Panc1 (cell line): ENCODE results near the gene NDUFB2. TPM values are rescaled to one million over a fixed set of nuclear protein-coding genes. Genes with fewer than 3 reads are reported as not detected.

Experiments
- ATAC-seq: fragments of 200-7000 bp; cut with Tn5 transposase; 2 replicates; pipeline ENCODE4 v1.9.1; 2020; ENCODE audit warnings: mild to moderate bottlenecking, moderate library complexity
- BruUV-seq: library from RNA; stranded (reverse); fragments of 400-500 nt; replicated peaks from 2 replicates; lab custom pipeline; 2021; lab: Mats Ljungman, UMichigan
- CTCF ChIA-PET: fragments of 300-600 bp; sonication (Branson Sonifier 250); formaldehyde crosslinking; loops from one replicate; lab custom pipeline; 2022; ENCODE audit warnings: antibody characterized with exemption; lab: Charles Lee
- POLR2A ChIA-PET: fragments of 300-600 bp; sonication (Branson Sonifier 250); formaldehyde crosslinking; loops from one replicate; lab custom pipeline; 2022; ENCODE audit warnings: antibody characterized with exemption; lab: Charles Lee
- DNase-seq: peaks from one replicate; pipeline ENCODE4 v3.0.0-alpha.2; 2010; ENCODE audit warnings: low read depth, low spot score
- H3K27ac ChIP-seq: 2 replicates; pipeline ENCODE4 v1.5.1; 2011; ENCODE audit warnings: mild to moderate bottlenecking, low read length, inconsistent platforms
- H3K27me3 ChIP-seq: fragments of 200-500 bp; sonication (Bioruptor generic); 2 replicates; pipeline ENCODE4 v1.6.0; 2014; ENCODE audit warnings: low read length, inconsistent platforms; ENCODE audit not compliant: control insufficient read depth, insufficient read depth
- H3K36me3 ChIP-seq: fragments of 200-500 bp; sonication (Bioruptor generic); 2 replicates; pipeline ENCODE4 v1.5.1; 2014; ENCODE audit warnings: inconsistent platforms, mild to moderate bottlenecking, low read length, moderate library complexity; ENCODE audit not compliant: control insufficient read depth, insufficient read depth
- H3K4me1 ChIP-seq: 2 replicates; pipeline ENCODE4 v1.5.1; 2011; ENCODE audit warnings: inconsistent platforms, mild to moderate bottlenecking, low read length, moderate library complexity; ENCODE audit not compliant: control insufficient read depth, insufficient read depth
- H3K4me3 ChIP-seq, 2 experiments: 2 replicates each; pipeline ENCODE4 v1.5.1; 2011 to 2012; ENCODE audit warnings: low read depth in 2 of 2, low read length in 2 of 2, mild to moderate bottlenecking in 2 of 2, inconsistent platforms in 1 of 2, moderate library complexity in 1 of 2
- H3K9me3 ChIP-seq: fragments of 200-500 bp; sonication (Bioruptor generic); 2 replicates; pipeline ENCODE4 v1.5.1; 2014; ENCODE audit warnings: low read depth, mild to moderate bottlenecking, inconsistent platforms, low read length, moderate library complexity; ENCODE audit not compliant: control insufficient read depth, insufficient read depth
- POLR2AphosphoS5 ChIP-seq: IDR thresholded peaks from 2 replicates; pipeline ENCODE4 v1.6.1; 2012; ENCODE audit warnings: mild to moderate bottlenecking, low read depth, low read length, moderate library complexity
- SIN3A ChIP-seq: IDR thresholded peaks from 2 replicates; pipeline ENCODE4 v1.6.1; 2012; ENCODE audit warnings: low read depth, mild to moderate bottlenecking, low read length, moderate library complexity, borderline replicate concordance; ENCODE audit not compliant: insufficient read depth
- TCF7L2 ChIP-seq: IDR thresholded peaks from 2 replicates; pipeline ENCODE4 v1.6.1; 2011; ENCODE audit warnings: mild to moderate bottlenecking, low read depth, low read length, inconsistent platforms
- in situ Hi-C: cut with HindIII; loops from 2 replicates; pipeline ENCODE4 v1.10.0; 2016; ENCODE audit warnings: low sequenced_read_pairs, low pct_unique_long_range_greater_than_20kb
- intact Hi-C: fragments of 100-400 bp; cut with micrococcal nuclease; formaldehyde crosslinking; loops from one replicate; pipeline ENCODE4 v1.10.0; 2022; ENCODE audit not compliant: unreplicated experiment
- total RNA-seq: library from RNA; stranded (reverse); gene quantifications from one replicate; pipeline ENCODE4 v1.2.1, GENCODE V29; 2021; ENCODE audit not compliant: unreplicated experiment
- TF ChIP-seq, protein P1 (sequence below): fragments of 450-650 bp; IDR thresholded peaks from 2 replicates; pipeline ENCODE4 v1.5.1; 2017; ENCODE audit warnings: mild to moderate bottlenecking
- TF ChIP-seq, protein P2 (sequence below), 2 experiments: IDR thresholded peaks; 2 replicates each; pipeline ENCODE4 v1.6.1; 2011 to 2012; ENCODE audit warnings: low read depth in 2 of 2, control low read depth in 1 of 2, low read length in 1 of 2, mild to moderate bottlenecking in 1 of 2, moderate library complexity in 1 of 2; ENCODE audit not compliant: insufficient read depth in 1 of 2

The NDUFB2 gene
- total RNA-seq, 1 experiment from 2014 or later: 246 TPM

DNA sequence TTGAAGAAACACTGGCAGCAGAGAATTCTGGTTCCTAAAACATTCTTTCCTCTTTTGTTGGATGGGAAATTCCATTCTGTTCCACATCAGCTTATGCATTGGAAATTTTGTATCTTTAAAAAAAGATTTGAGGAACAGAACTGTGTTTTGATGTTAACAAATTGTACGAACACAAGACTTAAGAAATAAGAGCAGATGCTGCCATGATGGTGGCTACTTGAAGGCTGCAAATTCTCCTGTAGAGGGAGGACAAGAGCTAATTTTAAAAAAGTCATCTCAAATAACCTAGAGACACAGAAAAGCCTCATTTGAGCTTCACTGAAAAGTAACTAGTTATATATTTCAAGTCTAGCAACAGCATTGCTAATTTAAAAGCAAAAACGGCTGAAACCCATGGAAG is 29.8 kb downstream of the NDUFB2 start:
- no peak; the same call in 1 of the 2 replicates for ATAC-seq
- BruUV-seq: no TSS peak
- in situ Hi-C loops: no loop called here
- Histone ChIP-seq H3K36me3 (peaks cover 2% of the 10 kb centered on the region), H3K4me1 (no peaks in the 10 kb centered on the region), H3K27me3 (no peaks in the 10 kb centered on the region), H3K4me3 (no peak overlapping the region), H3K9me3 (no peaks in the 10 kb centered on the region), H3K27ac (no peak overlapping the region)
- POLR2A ChIA-PET: interaction anchor here (0.6 to 0.7 kb wide), 2 partner anchors 13 to 282 kb away, joined by 3 to 5 read pairs; no protein-coding TSS in a partner anchor
- CTCF ChIA-PET: interaction anchor here (0.5 to 1.2 kb wide), 3 partner anchors 13 to 257 kb away, joined by 3 to 10 read pairs (median 7); no protein-coding TSS in a partner anchor
- TF ChIP-seq, protein P1, sequence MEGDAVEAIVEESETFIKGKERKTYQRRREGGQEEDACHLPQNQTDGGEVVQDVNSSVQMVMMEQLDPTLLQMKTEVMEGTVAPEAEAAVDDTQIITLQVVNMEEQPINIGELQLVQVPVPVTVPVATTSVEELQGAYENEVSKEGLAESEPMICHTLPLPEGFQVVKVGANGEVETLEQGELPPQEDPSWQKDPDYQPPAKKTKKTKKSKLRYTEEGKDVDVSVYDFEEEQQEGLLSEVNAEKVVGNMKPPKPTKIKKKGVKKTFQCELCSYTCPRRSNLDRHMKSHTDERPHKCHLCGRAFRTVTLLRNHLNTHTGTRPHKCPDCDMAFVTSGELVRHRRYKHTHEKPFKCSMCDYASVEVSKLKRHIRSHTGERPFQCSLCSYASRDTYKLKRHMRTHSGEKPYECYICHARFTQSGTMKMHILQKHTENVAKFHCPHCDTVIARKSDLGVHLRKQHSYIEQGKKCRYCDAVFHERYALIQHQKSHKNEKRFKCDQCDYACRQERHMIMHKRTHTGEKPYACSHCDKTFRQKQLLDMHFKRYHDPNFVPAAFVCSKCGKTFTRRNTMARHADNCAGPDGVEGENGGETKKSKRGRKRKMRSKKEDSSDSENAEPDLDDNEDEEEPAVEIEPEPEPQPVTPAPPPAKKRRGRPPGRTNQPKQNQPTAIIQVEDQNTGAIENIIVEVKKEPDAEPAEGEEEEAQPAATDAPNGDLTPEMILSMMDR: peak; percentile 52; the same call in 1 of the 2 replicates
- no peak for TF ChIP-seq SIN3A
- no peak for DNase-seq
- intact Hi-C loops: no loop called here

DNA sequence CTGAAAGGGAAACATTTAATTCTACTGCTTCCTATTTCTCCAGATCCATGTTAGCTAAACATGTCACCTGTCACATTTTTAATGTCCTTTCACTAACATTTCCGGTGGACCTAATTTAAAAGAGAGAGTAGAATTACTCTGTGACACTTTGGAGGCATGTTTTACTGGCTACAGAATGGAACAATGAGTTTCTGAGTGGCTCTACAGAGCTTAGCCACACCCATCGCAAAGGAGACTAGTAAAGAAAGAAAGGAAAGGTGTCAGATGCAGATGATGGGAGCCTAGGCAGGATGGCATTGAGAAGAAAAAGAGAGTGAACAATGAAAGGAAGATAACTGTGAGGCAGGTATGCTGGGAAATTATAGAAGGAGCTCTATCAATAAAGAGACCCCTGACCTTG is 35.9 kb downstream of the NDUFB2 start:
- no TSS peak for BruUV-seq
- ChIA-PET CTCF (no interaction called here), POLR2A (no interaction called here)
- H3K4me3 ChIP-seq: no peak overlapping the region
- H3K27me3 ChIP-seq: no peaks in the 10 kb centered on the region
- in situ Hi-C loops (no loop called here), intact Hi-C loops (no loop called here)
- ATAC-seq: no peak
- H3K27ac ChIP-seq: no peak overlapping the region
- DNase-seq: no peak
- H3K4me1 ChIP-seq: no peaks in the 10 kb centered on the region
- no peak for TF ChIP-seq POLR2AphosphoS5
- TF ChIP-seq, protein P1: no peak
- TF ChIP-seq SIN3A: no peak
- no peak for TF ChIP-seq TCF7L2
- TF ChIP-seq, protein P2, sequence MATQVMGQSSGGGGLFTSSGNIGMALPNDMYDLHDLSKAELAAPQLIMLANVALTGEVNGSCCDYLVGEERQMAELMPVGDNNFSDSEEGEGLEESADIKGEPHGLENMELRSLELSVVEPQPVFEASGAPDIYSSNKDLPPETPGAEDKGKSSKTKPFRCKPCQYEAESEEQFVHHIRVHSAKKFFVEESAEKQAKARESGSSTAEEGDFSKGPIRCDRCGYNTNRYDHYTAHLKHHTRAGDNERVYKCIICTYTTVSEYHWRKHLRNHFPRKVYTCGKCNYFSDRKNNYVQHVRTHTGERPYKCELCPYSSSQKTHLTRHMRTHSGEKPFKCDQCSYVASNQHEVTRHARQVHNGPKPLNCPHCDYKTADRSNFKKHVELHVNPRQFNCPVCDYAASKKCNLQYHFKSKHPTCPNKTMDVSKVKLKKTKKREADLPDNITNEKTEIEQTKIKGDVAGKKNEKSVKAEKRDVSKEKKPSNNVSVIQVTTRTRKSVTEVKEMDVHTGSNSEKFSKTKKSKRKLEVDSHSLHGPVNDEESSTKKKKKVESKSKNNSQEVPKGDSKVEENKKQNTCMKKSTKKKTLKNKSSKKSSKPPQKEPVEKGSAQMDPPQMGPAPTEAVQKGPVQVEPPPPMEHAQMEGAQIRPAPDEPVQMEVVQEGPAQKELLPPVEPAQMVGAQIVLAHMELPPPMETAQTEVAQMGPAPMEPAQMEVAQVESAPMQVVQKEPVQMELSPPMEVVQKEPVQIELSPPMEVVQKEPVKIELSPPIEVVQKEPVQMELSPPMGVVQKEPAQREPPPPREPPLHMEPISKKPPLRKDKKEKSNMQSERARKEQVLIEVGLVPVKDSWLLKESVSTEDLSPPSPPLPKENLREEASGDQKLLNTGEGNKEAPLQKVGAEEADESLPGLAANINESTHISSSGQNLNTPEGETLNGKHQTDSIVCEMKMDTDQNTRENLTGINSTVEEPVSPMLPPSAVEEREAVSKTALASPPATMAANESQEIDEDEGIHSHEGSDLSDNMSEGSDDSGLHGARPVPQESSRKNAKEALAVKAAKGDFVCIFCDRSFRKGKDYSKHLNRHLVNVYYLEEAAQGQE (IDR thresholded peaks at IDR 0.05; ENCODE audit: insufficient read depth in 1 of 2, low read depth in 2 of 2, low read length in 1 of 2): no peak
- H3K36me3 ChIP-seq: no peaks in the 10 kb centered on the region
- H3K9me3 ChIP-seq: no peaks in the 10 kb centered on the region
